Activated T-cell treated with anti-CD3 and anti-CD28 coated beads, Interleukin-2, amount 50 U/mL, for 24 hours (primary cell): Measurements from ENCODE around the gene TFDP1.

Experiments used
- DNase-seq: peaks from one replicate; pipeline ENCODE4 v3.0.0-alpha.2; 2020
- H3K27ac Mint-ChIP-seq: 2 replicates; pipeline ENCODE4 v1.8.0; 2020; ENCODE audit warnings: mild to moderate bottlenecking, mixed read lengths
- H3K27me3 Mint-ChIP-seq: 2 replicates; pipeline ENCODE4 v1.8.0; 2020; ENCODE audit warnings: mixed read lengths
- H3K36me3 Mint-ChIP-seq: 2 replicates; pipeline ENCODE4 v1.8.0; 2020; ENCODE audit warnings: low read depth, mixed read lengths
- H3K4me1 Mint-ChIP-seq: 2 replicates; pipeline ENCODE4 v1.8.0; 2020; ENCODE audit warnings: low read depth, mixed read lengths
- H3K4me3 Mint-ChIP-seq: 2 replicates; pipeline ENCODE4 v1.8.0; 2020; ENCODE audit warnings: mild to moderate bottlenecking, moderate library complexity, mixed read lengths
- H3K9me3 Mint-ChIP-seq: 2 replicates; pipeline ENCODE4 v1.8.0; 2020; ENCODE audit warnings: mixed read lengths

The TFDP1 gene

DNA sequence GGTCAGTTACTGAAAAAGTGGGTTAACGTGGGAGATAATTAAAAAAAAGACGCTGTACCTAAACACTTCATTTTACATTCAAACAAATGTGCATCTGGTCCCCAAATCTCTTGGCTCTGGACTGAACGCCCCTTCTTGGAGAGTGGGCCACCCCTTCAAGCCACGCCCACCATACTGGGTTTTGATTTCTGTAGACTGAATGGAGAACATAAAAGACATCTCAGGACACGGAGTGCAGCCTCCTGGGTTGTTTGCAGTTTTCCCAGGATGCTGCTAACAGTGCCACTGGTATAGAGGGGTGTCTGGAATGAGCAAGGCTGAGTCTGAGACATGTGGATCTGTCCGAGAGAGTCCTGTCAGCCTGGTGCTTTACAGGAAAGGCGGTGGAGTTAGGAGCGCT is 10.6 kb downstream of the TFDP1 start:
- DNase-seq, result peak; percentile 7
- H3K36me3 Mint-ChIP-seq, result peaks cover 83% of the 10 kb centered on the region
- H3K9me3 Mint-ChIP-seq, result no peaks in the 10 kb centered on the region
- H3K4me3 Mint-ChIP-seq, result no peak overlapping the region
- H3K27me3 Mint-ChIP-seq, result no peaks in the 10 kb centered on the region
- H3K27ac Mint-ChIP-seq, result no peak overlapping the region
- peaks cover 14% of the 10 kb centered on the region for H3K4me1 Mint-ChIP-seq

DNA sequence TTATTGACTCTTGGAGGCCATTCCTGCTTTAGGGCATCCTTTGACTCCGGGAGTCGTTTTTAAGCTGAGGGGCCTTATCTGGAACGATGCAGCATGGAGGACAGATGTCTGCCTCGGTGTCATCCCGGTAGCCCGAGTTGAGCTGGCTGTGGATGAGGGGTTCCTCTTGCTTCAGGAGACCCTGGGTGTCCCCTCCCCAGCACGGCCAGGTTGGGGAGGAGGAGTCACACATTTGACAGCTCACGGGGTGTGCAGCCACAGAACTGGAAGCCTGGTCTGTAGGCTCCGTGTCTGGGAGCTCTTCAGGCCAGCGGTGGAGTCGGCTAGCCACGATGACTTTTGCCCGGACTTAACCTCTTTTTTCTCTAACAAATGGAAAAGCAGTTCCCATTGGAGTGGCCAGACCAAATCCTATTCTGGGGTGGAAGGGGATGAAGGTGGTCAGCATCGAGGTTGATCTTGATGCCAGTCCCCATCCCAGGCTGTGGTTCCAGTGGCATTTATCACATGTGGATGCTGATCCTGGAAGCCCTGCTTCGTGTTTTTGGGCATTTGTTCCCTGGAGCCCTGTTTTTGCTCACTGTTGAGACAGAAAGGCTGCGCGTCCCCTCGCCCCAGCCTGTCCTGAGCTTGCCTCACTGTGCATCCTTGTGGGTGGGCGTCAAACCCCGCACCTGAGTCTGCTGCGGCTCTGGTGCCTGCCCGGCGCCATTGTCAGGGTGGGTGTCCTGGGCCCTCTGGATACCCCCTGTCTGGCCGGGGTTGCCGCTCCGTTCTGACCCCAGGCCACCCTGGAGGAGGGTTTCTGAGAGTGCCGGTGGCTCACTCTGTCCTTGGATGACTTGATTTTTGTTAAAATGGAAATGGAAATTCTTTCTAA is 12.0 kb downstream of the TFDP1 start:
- peak; percentile 22 for DNase-seq
- Mint-ChIP-seq H3K9me3 (no peaks in the 10 kb centered on the region), H3K27ac (no peak overlapping the region), H3K36me3 (peaks cover 82% of the 10 kb centered on the region), H3K4me1 (peaks cover 13% of the 10 kb centered on the region), H3K4me3 (no peak overlapping the region), H3K27me3 (no peaks in the 10 kb centered on the region)

DNA sequence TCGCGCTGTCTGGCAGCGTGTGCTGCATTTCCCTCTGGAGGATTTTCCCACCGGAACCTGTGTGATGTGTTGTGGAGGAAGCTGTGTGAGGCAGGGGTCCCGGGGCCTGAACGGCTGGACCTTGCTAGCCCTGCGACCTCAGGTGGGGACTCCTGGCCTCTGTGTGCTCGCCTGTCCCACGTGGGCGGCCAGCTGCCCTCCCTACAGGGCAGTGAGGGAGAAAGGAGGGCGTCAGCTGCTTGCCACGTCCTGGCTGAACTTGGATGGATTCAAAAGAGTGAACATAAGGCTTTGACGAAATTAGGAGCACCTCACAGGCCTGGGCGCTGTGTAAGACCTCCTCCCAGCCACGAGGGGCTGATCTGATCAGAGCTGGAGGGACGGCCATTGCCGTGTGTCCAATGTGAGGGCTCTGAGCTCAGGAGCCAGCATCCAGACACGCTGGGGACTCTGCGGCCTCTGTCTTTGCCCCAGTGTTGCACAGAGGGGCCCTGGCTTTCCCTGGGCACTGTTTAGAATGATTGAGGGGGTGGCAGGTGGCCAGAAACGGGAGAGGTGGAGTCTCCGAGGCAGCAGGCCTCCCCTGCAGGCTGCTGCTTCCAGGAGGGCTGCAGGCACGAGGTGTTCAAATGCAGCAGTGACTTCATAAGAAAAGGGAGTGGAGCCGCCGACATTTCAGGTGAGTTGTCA is 13.0 kb downstream of the TFDP1 start:
- H3K4me1 Mint-ChIP-seq, result peaks cover 14% of the 10 kb centered on the region
- no peaks in the 10 kb centered on the region for H3K9me3 Mint-ChIP-seq
- H3K36me3 Mint-ChIP-seq, result peaks cover 81% of the 10 kb centered on the region
- H3K27ac Mint-ChIP-seq, result no peak overlapping the region
- no peak overlapping the region for H3K4me3 Mint-ChIP-seq
- peak; percentile 16 for DNase-seq
- H3K27me3 Mint-ChIP-seq, result no peaks in the 10 kb centered on the region

DNA sequence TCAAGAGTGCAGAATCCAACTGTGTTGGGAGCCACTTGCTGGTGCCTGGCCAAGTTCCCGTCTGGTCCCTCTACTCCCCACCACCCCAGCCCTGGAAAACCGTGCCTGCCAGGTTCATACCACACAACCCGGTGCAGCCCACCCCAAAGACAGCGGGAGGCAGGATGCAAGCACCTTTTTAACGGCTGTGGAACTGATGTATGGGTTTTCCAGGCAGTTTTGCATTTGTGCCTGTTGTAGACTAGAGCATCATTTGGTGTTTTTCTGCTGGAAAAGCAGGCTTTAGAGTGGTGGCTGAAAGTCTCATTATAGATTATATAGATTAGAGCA is 13.5 kb downstream of the TFDP1 start:
- H3K4me3 Mint-ChIP-seq, result no peak overlapping the region
- H3K27me3 Mint-ChIP-seq, result no peaks in the 10 kb centered on the region
- H3K36me3 Mint-ChIP-seq, result peaks cover 81% of the 10 kb centered on the region
- DNase-seq, result peak; percentile 8
- no peak overlapping the region for H3K27ac Mint-ChIP-seq
- H3K9me3 Mint-ChIP-seq, result no peaks in the 10 kb centered on the region
- peaks cover 18% of the 10 kb centered on the region for H3K4me1 Mint-ChIP-seq

DNA sequence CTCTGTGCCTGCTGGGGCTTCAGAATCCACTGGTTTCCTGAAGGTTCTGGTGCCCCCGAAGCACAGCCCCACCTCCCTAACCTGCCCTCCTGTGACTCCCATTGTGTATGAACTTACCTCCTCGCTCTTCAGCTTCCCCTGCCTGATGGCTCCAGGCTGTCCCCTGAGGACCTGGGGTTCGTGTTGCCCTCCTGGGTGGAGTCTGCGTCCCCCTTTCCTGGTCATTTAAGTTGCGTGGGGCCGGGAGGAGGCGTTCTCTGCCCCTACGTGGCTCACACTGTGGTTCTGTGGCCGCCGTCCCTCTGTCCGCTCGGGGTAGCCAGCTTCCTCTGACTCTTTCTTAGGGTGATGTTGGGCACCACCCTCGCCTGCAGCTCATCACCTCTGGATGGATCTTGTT is 13.9 kb downstream of the TFDP1 start:
- H3K27ac Mint-ChIP-seq, result no peak overlapping the region
- DNase-seq, result no peak
- no peaks in the 10 kb centered on the region for H3K27me3 Mint-ChIP-seq
- no peaks in the 10 kb centered on the region for H3K9me3 Mint-ChIP-seq
- no peak overlapping the region for H3K4me3 Mint-ChIP-seq
- H3K36me3 Mint-ChIP-seq, result peaks cover 85% of the 10 kb centered on the region
- H3K4me1 Mint-ChIP-seq, result peaks cover 22% of the 10 kb centered on the region

DNA sequence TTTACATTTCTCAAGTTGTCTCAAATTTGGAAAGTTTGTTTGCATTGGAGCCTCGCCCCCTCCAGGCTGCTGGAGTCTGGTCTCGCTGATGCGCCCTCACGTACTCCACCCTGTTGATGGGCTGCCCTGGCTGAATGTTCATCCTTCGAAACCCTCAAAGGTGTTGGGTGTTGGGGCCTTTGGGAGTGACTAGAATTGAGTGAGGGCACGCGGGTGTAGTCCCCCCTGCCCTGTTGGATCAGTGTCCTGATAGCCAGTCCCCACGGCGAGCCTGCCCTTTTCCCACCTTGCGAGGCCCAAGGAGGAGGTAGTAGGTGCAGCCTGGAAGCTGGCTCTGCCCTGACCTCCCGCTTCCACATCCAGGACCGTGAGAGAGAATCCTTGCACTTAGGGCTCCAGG is 14.8 kb downstream of the TFDP1 start:
- Mint-ChIP-seq H3K9me3 (no peaks in the 10 kb centered on the region), H3K27me3 (no peaks in the 10 kb centered on the region), H3K27ac (no peak overlapping the region), H3K36me3 (peaks cover 92% of the 10 kb centered on the region), H3K4me3 (no peak overlapping the region), H3K4me1 (peaks cover 25% of the 10 kb centered on the region)
- DNase-seq, result peak; percentile 8

DNA sequence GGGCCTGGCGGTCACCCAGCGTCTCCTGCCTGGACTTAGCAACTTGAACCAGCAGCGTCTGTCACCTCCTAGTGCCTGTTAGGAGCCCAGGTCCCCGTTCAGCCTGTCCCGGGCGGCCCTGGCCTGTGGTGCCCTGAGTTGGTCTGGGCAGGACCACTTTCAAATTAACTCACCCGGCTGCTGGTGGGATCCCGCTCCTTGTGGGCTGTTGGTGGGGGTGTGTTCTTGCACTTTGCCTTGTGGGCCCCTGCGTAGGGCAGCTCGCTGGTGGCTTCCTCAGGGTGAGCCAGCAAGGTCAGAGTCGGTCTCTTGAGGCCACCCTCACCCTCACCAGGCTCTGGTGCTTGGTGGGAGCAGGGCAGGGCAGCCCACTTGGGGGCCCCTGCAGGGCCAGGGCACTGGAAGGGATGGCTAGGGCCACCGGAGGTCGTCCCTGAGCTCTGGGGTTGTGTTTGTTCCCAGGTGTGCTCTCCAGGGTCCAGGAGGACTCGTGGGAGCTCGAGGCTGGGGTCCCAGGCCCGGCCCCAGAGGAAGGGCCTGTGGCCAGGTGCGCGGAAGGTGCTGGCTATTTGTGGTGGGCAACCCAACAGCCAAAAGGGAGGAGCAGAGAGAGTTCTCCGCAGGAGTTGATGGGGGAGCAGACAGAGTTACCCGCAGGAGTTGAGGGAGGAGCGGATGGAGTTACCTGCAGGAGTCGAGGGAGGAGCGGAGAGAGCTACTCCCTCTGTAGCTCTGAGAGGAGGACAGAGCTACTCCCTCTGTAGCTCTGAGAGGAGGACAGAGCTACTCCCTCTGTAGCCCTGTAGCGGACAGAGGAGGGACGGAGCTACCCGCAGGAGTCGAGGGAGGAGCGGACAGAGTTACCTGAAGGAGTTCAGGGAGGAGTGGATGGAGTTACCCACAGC is 16.9 kb downstream of the TFDP1 start:
- DNase-seq, result no peak
- no peak overlapping the region for H3K4me3 Mint-ChIP-seq
- H3K36me3 Mint-ChIP-seq, result peaks cover 86% of the 10 kb centered on the region
- H3K9me3 Mint-ChIP-seq, result no peaks in the 10 kb centered on the region
- H3K27ac Mint-ChIP-seq, result no peak overlapping the region
- peaks cover 35% of the 10 kb centered on the region for H3K4me1 Mint-ChIP-seq
- no peaks in the 10 kb centered on the region for H3K27me3 Mint-ChIP-seq

DNA sequence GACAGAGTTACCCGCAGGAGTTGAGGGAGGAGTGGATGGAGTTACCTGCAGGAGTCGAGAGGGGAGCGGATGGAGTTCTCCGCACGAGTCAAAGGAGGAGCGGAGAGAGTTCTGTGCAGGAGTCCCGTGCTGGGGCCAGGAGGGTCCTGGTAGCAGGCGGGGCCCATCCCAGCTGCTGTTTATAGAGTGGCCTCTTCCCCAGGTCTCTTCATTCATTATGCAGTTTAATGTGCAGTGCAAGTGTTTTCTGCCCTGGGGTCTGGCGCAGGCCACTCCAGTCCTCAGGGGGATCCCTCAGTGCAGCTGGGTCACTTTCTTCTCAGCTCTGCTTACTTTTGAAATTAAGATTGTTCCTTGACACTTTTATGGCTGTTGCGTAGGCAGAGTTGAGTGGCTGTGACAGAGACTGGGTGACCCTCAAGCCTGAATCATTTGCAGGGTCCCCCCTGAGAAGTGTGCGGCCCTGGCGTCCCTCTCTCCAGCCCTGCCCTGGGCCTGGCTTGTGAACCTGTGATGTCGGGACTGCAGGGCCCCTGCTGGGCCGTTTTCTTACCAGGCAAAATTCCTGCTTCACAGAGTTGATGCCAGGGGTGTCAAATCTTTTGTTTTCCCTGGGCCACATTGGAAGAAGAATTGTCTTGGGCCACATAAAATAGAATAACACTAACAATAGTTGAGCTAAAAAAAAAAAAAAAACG is 17.9 kb downstream of the TFDP1 start:
- Mint-ChIP-seq H3K27me3 (no peaks in the 10 kb centered on the region), H3K36me3 (peaks cover 75% of the 10 kb centered on the region), H3K9me3 (no peaks in the 10 kb centered on the region), H3K27ac (no peak overlapping the region), H3K4me3 (no peak overlapping the region), H3K4me1 (peaks cover 36% of the 10 kb centered on the region)
- no peak for DNase-seq

DNA sequence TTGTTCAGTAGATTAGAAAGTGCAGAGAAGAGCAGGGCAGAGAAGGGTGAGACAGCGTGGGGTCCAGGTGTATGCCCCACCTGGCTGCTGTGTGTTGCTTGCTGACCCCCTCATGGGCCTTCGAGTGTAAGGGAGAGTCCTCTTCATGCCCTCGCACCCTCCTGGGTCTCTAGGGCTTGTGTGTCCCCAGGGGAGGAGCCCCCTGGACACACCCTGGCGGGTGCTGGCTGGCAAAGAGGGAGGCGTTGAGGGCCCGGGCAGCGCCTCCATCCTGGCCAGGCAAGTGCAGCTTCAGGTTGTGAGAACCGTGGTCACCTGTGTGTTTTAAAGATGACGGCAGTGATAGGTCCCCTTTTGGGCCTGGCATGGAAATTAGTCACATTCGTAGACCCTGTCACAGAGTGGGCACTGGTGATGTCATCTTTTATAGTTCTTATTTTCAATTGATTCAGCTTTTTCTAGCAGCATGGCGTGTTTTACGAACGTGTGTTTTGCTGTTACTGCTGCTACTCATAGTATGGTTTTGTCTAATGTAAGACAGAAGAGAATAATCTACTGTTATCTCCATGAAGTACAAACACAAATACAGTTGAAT is 18.7 kb downstream of the TFDP1 start:
- Mint-ChIP-seq H3K27ac (peak overlapping the region; percentile 4), H3K36me3 (peaks cover 68% of the 10 kb centered on the region), H3K4me1 (peaks cover 36% of the 10 kb centered on the region)

DNA sequence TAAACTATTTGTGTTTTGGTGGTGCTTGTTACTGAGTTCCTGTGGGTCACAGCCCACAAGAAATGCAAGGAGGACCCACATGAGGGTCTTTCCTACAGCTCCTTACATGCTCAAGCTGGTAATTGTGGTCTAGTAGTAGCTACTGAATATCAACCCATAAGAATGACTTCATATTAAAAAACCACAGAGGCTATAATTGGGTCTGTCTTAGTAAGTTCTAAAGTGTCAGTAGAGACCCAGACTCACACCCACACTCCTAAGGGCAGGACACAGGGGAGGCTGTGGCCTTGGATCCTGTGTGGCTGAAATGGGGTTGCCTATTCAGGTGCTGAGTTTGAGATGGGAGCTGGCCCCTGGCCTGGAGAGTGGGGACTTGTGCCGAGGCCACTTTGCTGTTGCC is 19.6 kb downstream of the TFDP1 start:
- H3K4me3 Mint-ChIP-seq, result no peak overlapping the region
- H3K9me3 Mint-ChIP-seq, result no peaks in the 10 kb centered on the region
- H3K4me1 Mint-ChIP-seq, result peaks cover 34% of the 10 kb centered on the region
- no peak for DNase-seq
- no peaks in the 10 kb centered on the region for H3K27me3 Mint-ChIP-seq
- no peak overlapping the region for H3K27ac Mint-ChIP-seq
- peaks cover 58% of the 10 kb centered on the region for H3K36me3 Mint-ChIP-seq

More for the DNA sequence above, 18.7 kb downstream of the TFDP1 start:
- Mint-ChIP-seq H3K4me3 (no peak overlapping the region), H3K27me3 (no peaks in the 10 kb centered on the region), H3K9me3 (no peaks in the 10 kb centered on the region)
- no peak for DNase-seq

DNA sequence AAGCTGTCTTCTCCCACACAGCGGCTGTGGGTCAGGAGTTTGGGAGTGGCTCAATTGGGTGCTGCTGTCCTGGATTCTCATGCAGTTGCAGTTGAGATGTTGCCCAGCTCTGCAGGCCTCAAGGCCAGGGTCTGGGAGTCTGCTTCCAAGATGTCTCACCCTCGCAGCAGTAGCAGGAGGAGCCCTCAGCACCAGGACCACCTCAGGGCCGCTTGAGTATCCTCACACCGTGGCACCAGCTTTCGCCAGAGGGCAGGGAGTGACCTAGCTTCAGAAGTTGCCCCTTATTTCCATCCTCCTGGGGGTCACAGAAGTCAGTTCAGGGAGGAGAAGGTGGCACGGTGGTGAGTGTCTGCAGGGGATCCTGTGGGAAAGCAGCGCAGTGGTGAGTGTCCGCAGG is 20.9 kb downstream of the TFDP1 start:
- Mint-ChIP-seq H3K36me3 (peaks cover 45% of the 10 kb centered on the region), H3K4me3 (no peak overlapping the region), H3K27ac (no peak overlapping the region), H3K9me3 (no peaks in the 10 kb centered on the region), H3K4me1 (peaks cover 34% of the 10 kb centered on the region), H3K27me3 (no peaks in the 10 kb centered on the region)
- no peak for DNase-seq

DNA sequence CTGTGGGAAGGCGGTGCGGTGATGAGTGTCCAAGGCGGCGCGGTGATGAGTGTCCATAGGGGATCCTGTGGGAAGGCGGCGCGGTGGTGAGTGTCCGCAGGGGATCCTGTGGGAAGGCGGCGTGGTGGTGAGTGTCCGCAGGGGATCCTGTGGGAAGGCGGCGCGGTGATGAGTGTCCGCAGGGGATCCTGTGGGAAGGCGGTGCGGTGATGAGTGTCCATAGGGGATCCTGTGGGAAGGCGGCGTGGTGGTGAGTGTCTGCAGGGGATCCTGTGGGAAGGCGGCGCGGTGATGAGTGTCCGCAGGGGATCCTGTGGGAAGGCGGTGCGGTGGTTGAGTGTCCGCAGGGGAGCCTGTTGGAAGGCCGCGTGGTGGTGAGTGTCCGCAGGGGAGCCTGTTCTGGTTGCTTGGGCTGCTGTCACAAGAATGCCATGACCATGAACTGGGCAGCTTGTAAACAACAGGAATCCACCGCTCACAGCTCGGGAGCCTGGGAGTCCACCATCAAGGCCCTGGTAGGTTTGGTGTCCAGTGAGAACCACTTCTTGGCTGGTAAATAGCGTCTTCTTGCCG is 21.4 kb downstream of the TFDP1 start:
- H3K4me3 Mint-ChIP-seq, result no peak overlapping the region
- H3K4me1 Mint-ChIP-seq, result peaks cover 31% of the 10 kb centered on the region
- DNase-seq, result no peak
- no peaks in the 10 kb centered on the region for H3K9me3 Mint-ChIP-seq
- no peak overlapping the region for H3K27ac Mint-ChIP-seq
- no peaks in the 10 kb centered on the region for H3K27me3 Mint-ChIP-seq
- peaks cover 42% of the 10 kb centered on the region for H3K36me3 Mint-ChIP-seq

DNA sequence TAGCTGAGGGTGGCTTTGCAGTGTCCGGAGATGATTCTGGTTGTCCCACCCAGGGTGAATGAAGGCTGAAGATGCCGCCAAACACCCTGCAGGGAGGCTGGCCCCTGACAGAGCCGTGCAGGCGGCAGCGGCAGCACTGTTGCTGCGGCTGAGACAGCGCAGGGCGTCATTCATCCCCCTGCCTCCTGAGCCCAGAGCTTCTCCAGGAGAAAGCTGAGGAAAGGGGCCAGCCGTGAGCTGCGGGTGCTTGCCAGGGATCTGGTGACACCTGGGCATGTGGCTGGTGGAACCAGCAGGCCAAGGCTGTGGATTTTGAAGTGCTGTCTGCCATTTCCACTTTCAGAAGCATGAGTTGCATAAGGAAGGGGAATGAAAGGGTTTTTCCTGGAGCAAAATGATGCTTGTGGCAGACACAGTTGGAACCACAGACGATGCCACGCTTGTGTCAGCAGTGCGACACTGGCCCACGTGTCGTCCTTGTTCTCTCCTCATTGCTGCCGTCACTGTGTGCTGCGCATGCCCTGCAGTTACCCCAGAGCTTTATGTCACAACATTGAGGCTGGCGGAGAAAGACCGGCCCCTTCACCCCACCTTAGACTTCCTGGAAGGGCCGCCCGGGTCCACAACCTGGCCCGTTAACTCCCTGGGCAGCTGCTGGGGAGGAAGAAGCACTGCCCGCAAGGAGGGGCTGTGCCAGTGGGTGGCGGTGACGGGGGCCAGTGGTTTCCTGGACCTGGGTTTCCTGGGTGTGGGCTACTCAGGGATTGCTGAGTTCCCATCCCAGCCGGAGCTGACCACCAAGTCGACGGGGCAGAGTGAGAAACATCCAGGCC is 22.7 kb downstream of the TFDP1 start:
- Mint-ChIP-seq H3K36me3 (peaks cover 32% of the 10 kb centered on the region), H3K27me3 (no peaks in the 10 kb centered on the region), H3K4me1 (peaks cover 35% of the 10 kb centered on the region), H3K9me3 (no peaks in the 10 kb centered on the region), H3K4me3 (no peak overlapping the region), H3K27ac (no peak overlapping the region)
- DNase-seq, result no peak
